Endothelial cell of umbilical vein (primary cell): Measurements from ENCODE around the gene TSPAN14. TPM values are rescaled to one million over a fixed set of nuclear protein-coding genes. Genes with fewer than 3 reads are reported as not detected.

Experiments used
- BruUV-seq: library from RNA; stranded (reverse); fragments of 400-500 nt; replicated peaks from 2 replicates; lab custom pipeline; 2021; lab: Mats Ljungman, UMichigan
- CTCF ChIA-PET: fragments of 300-600, 350-600 bp; sonication (Branson Sonifier 250); formaldehyde crosslinking; loops from one replicate; lab custom pipeline; 2021; ENCODE audit warnings: antibody characterized with exemption, inconsistent platforms; lab: Charles Lee
- POLR2A ChIA-PET: fragments of 300-600, 350-600 bp; sonication (Branson Sonifier 250); formaldehyde crosslinking; loops from one replicate; lab custom pipeline; 2021; ENCODE audit warnings: antibody characterized with exemption, inconsistent platforms; lab: Charles Lee
- DNase-seq: peaks from one replicate; pipeline ENCODE4 v3.0.0-alpha.2; 2011; ENCODE audit warnings: low read depth, low spot score
- FAIRE-seq: peaks from 2 replicates; lab custom pipeline; 2011; peaks lifted over from hg19 to GRCh38; lab: Jason Lieb, UNC
- H2AFZ ChIP-seq: 2 replicates; pipeline ENCODE4 v1.6.0; 2012; ENCODE audit warnings: low read depth, low read length, control low read depth, inconsistent platforms
- H3K27ac ChIP-seq: 2 replicates; pipeline ENCODE4 v1.5.1; 2011; ENCODE audit warnings: low read depth, mild to moderate bottlenecking, control low read depth, low read length, moderate library complexity; ENCODE audit not compliant: insufficient read depth
- H3K27me3 ChIP-seq, 2 experiments: 2 replicates each; pipeline versions ENCODE4 v1.6.0 to v1.6.1; 2011; ENCODE audit warnings: low read length in 2 of 2, mixed read lengths in 1 of 2; ENCODE audit not compliant: control insufficient read depth in 2 of 2, insufficient read depth in 2 of 2
- H3K36me3 ChIP-seq, 2 experiments: 2 replicates in 1 of 2; 3 replicates in 1 of 2; pipeline ENCODE4 v1.5.1; 2011; ENCODE audit warnings: low read length in 2 of 2, mild to moderate bottlenecking in 1 of 2, moderate library complexity in 1 of 2; ENCODE audit not compliant: control insufficient read depth in 2 of 2, insufficient read depth in 2 of 2; ENCODE audit errors: extremely low read depth in 1 of 2
- H3K4me1 ChIP-seq: 3 replicates; pipeline ENCODE4 v1.5.1; 2011; ENCODE audit warnings: mild to moderate bottlenecking, low read length; ENCODE audit not compliant: control insufficient read depth, insufficient read depth; ENCODE audit errors: extremely low read depth
- H3K4me2 ChIP-seq: 2 replicates; pipeline ENCODE4 v1.6.1; 2011; ENCODE audit warnings: low read length, control low read depth, mixed read lengths; ENCODE audit not compliant: insufficient read depth
- H3K4me3 ChIP-seq, 3 experiments: fragments of 200-600 bp in 1 of 3; sonication (generic), shearing (Covaris generic) in 1 of 3; replicated peaks in 1 of 3; 2 replicates each; pipeline ENCODE4 v1.5.1; 2011 to 2016; ENCODE audit warnings: control low read depth in 3 of 3, low read length in 3 of 3, mild to moderate bottlenecking in 2 of 3, inconsistent platforms in 1 of 3, low read depth in 1 of 3, moderate library complexity in 1 of 3; ENCODE audit not compliant: insufficient read depth in 1 of 3
- H3K79me2 ChIP-seq: 2 replicates; pipeline ENCODE4 v1.6.0; 2012; ENCODE audit warnings: low read length, inconsistent platforms; ENCODE audit not compliant: control insufficient read depth, insufficient read depth
- H3K9ac ChIP-seq: replicated peaks from 2 replicates; pipeline ENCODE3; 2011; ENCODE audit warnings: low read length, control low read depth; ENCODE audit not compliant: insufficient read depth; ENCODE audit errors: extremely low read depth
- H3K9me1 ChIP-seq: replicated peaks from 3 replicates; pipeline ENCODE4 v1.6.0; 2011; ENCODE audit warnings: mild to moderate bottlenecking, low read length; ENCODE audit not compliant: control insufficient read depth, insufficient read depth; ENCODE audit errors: extremely low read depth
- H3K9me3 ChIP-seq: replicated peaks from 2 replicates; pipeline ENCODE4 v1.5.1; 2012; ENCODE audit warnings: low read length, inconsistent platforms; ENCODE audit not compliant: control insufficient read depth, insufficient read depth
- H4K20me1 ChIP-seq: replicated peaks from 2 replicates; pipeline ENCODE3; 2011; ENCODE audit warnings: mild to moderate bottlenecking, low read length; ENCODE audit not compliant: control insufficient read depth, insufficient read depth; ENCODE audit errors: extremely low read depth
- EZH2 ChIP-seq: IDR thresholded peaks from 2 replicates; pipeline ENCODE4 v1.6.1; 2012; ENCODE audit warnings: borderline replicate concordance, low read depth, mild to moderate bottlenecking, moderate library complexity, low read length, inconsistent platforms; ENCODE audit not compliant: severe bottlenecking
- FOS ChIP-seq: IDR thresholded peaks from 2 replicates; pipeline ENCODE4 v1.6.1; 2011; ENCODE audit warnings: mild to moderate bottlenecking, low read length, moderate library complexity, borderline replicate concordance; ENCODE audit not compliant: insufficient read depth
- JUN ChIP-seq: IDR thresholded peaks from 2 replicates; pipeline ENCODE4 v1.6.1; 2011; ENCODE audit warnings: borderline replicate concordance, low read depth; ENCODE audit not compliant: insufficient read length, insufficient read depth
- MYC ChIP-seq: IDR thresholded peaks from one replicate; pipeline ENCODE4 v1.6.1; 2011; ENCODE audit warnings: mild to moderate bottlenecking, low read depth, low read length
- POLR2A ChIP-seq: IDR thresholded peaks from 2 replicates; pipeline ENCODE4 v1.6.1; 2012; ENCODE audit warnings: low read depth, mild to moderate bottlenecking, control low read depth, low read length
- POLR2AphosphoS5 ChIP-seq: IDR thresholded peaks from 2 replicates; pipeline ENCODE4 v1.6.1; 2012; ENCODE audit warnings: low read depth, mild to moderate bottlenecking, control low read depth, low read length, moderate library complexity; ENCODE audit not compliant: insufficient read depth
- dilution Hi-C: fragments of 300-500 bp; cut with MboI; formaldehyde crosslinking; loops from one replicate; pipeline ENCODE4 v1.15.0; 2019; ENCODE audit warnings: low sequenced_read_pairs; ENCODE audit not compliant: extremely low pct_ligation_motif_present
- intact Hi-C: fragments of 100-400 bp; cut with micrococcal nuclease; formaldehyde crosslinking; loops from one replicate; pipeline ENCODE4 v1.10.0; 2022
- polyA plus RNA-seq, 4 experiments: library from polyadenylated mRNA; depleted of rRNA in 3 of 4; stranded (reverse) in 3 of 4; unstranded in 1 of 4; fragments of >200 nt; gene quantifications; 2 replicates each; pipeline versions ENCODE4 v1.2.1 to v1.2.3, GENCODE V29; 2011 to 2012; ENCODE audit warnings: missing spikeins in 1 of 4
- total RNA-seq: library from RNA; stranded (reverse); gene quantifications from 2 replicates; pipeline ENCODE4 v1.2.3, GENCODE V29; 2021
- TF ChIP-seq, protein P1 (sequence below), 2 donors: IDR thresholded peaks; 1 replicate in 1 of 2; 2 replicates in 1 of 2; pipeline ENCODE4 v1.5.1; 2011; ENCODE audit warnings: low read length in 2 of 2, mild to moderate bottlenecking in 2 of 2, moderate library complexity in 2 of 2, control low read depth in 1 of 2, inconsistent platforms in 1 of 2, low read depth in 1 of 2; ENCODE audit not compliant: insufficient read depth in 1 of 2; ENCODE audit errors: extremely low read depth in 1 of 2
- TF ChIP-seq, protein P2 (sequence below): IDR thresholded peaks from 2 replicates; pipeline ENCODE4 v1.6.1; 2011; ENCODE audit not compliant: insufficient read depth, insufficient read length

The TSPAN14 gene
- total and polyA plus RNA-seq, 2 donors (not counting 3 experiments of a cell fraction or from before 2014, with no cell fraction given): 210 to 242 TPM

DNA sequence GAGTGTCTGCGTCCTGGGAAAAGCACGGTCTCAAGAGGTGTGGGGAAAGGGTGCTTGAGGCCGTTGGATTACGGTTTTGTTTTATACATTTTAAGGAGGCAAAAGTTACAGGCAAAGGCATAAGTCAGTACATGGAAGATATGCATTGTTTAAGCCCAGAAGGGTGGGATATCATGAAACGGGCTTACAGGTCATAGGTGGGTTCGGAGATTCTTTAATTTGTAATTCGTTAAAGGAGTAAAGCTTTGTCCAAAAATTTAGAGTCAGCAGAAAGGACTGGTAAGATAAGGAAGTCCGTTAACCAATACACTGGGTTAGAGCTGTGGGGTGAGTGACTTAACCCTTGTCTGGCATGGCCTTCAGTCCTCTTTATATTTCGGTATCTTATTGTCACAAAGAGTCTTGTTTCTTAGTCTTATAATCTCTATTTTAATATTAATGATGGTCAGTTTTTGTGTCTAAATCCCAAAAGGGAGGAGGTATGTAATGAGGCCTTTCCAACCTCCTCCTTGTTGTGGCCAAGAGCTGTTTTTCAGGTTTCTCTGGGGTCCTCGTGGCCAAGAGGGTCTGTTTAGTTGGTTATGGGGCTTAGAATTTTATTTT, 12.7 kb downstream of the TSPAN14 start:
- peaks cover 6% of the 10 kb centered on the region for H4K20me1 ChIP-seq
- peaks cover 99% of the 10 kb centered on the region for H3K79me2 ChIP-seq
- POLR2A ChIA-PET: interaction anchor here (0.5 to 1.5 kb wide), 5 partner anchors 10 to 221 kb away, joined by 3 to 7 read pairs (median 3); partner anchors contain the start of gene PRXL2A

More for the DNA sequence above, 12.7 kb downstream of the TSPAN14 start:
- Histone ChIP-seq H3K9me3 (no peaks in the 10 kb centered on the region), H3K27ac (peak overlapping the region; percentile 79), H3K4me2 (peak overlapping the region; percentile 86), H3K36me3 (peaks cover 0 to 10% of the 10 kb centered on the region in 2 experiments), H2AFZ (no peak overlapping the region), H3K4me1 (peaks cover 94% of the 10 kb centered on the region), H3K9ac (no peak overlapping the region), H3K4me3 (no peak overlapping the region), H3K27me3 (no peaks in the 10 kb centered on the region), H3K9me1 (no peaks in the 10 kb centered on the region)
- dilution Hi-C loops (no loop called here), intact Hi-C loops (no loop called here)
- FAIRE-seq (no peak), DNase-seq (no peak)
- CTCF ChIA-PET: interaction anchor here (1.0 to 37.4 kb wide), 6 partner anchors 8 to 39 kb away, joined by 3 to 1118 read pairs (median 6); no protein-coding TSS in a partner anchor
- no peak for TF ChIP-seq EZH2
- no peak for TF ChIP-seq JUN
- no peak for TF ChIP-seq POLR2AphosphoS5
- no peak for TF ChIP-seq FOS
- TF ChIP-seq MYC: no peak
- TF ChIP-seq, protein P1, sequence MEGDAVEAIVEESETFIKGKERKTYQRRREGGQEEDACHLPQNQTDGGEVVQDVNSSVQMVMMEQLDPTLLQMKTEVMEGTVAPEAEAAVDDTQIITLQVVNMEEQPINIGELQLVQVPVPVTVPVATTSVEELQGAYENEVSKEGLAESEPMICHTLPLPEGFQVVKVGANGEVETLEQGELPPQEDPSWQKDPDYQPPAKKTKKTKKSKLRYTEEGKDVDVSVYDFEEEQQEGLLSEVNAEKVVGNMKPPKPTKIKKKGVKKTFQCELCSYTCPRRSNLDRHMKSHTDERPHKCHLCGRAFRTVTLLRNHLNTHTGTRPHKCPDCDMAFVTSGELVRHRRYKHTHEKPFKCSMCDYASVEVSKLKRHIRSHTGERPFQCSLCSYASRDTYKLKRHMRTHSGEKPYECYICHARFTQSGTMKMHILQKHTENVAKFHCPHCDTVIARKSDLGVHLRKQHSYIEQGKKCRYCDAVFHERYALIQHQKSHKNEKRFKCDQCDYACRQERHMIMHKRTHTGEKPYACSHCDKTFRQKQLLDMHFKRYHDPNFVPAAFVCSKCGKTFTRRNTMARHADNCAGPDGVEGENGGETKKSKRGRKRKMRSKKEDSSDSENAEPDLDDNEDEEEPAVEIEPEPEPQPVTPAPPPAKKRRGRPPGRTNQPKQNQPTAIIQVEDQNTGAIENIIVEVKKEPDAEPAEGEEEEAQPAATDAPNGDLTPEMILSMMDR (IDR thresholded peaks at IDR 0.05; ENCODE audit: extremely low read depth in 1 of 2, insufficient read depth in 1 of 2, low read depth in 1 of 2, low read length in 2 of 2): no peak
- TF ChIP-seq POLR2A: no peak
- TF ChIP-seq, protein P2, sequence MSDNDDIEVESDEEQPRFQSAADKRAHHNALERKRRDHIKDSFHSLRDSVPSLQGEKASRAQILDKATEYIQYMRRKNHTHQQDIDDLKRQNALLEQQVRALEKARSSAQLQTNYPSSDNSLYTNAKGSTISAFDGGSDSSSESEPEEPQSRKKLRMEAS: no peak
- BruUV-seq: no TSS peak
